Stimulated activated CD4-positive, alpha-beta T cell treated with anti-CD3 and anti-CD28 coated beads, Interleukin-1b, Interleukin-23, amount 100 ng/mL, for 1 hour (primary cell): ENCODE data around the gene ANO4.
"Not testable (repeated sequence)": the region's sequence is repeated elsewhere in the genome, so short reads cannot be mapped to it uniquely, and the experiment has no call there.

ENCODE experiments used
- DNase-seq, 2 donors: peaks; one replicate each; pipeline ENCODE4 v3.0.0-alpha.2; 2020; ENCODE audit warnings: low read depth in 2 of 2

ANO4 gene

DNA sequence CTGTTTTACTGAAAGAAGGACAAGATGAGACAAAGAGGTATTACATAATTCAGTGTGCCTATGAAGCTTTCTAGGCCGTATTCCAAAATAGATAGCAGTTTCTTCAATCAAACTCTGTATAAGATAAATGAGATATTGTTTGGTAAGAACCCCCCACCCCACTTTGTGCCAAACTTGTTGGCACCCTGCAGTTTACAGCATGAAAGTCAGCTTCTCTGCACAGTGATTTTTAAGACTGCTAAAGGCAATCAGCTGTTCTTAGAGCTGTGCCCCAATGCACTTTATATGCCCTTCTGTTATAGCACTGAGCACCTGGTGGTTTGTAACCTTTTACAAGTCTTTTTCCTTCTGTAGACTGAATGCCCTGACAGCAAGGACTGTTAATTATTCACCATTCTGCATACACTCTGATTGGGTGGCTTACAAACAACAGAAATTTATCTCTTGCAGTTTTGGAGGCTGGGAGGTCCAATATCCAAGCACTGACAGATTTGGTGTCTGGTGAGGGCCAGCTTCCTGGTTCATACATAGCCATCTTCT is 76.7 kb downstream of the ANO4 start:
- no peak for DNase-seq

DNA sequence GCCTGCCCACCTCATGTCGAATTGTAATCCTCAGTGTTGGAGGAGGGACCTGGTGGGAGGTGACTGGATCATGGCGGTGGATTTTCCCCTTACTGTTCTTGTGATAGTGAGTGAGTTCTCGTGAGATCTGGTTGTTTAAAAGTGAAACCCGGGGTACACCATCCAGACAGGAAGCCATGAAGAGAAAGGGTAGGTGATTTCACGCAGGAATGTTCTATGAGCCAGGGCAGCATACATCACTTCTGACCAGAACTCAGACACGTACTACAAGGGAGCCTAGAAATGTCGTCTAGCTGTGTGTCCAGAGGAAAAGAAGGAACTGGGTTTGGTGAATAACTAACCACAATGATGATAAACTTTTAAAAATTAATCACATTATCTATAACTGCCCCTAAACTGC is 80.6 kb downstream of the ANO4 start:
- no peak for DNase-seq

DNA sequence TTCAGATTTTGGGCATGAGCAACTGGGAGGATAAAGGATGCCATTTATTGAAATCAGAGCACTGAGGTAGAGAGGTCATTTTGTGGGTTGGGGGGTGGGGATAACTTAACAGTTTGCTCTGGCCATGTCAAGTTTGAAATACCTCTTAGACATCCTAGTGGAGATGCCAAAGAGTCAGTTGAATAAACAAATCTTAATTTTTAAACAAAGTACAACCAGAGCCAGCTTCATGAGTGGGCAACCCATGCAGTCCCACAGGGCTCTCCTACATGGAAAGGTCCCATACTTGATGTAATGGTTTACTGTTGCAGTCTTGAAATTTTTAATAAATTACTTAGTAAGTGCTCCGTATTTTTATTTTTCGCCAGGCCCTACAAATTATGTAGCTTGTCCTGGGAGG is 81.2 kb downstream of the ANO4 start:
- no peak for DNase-seq

DNA sequence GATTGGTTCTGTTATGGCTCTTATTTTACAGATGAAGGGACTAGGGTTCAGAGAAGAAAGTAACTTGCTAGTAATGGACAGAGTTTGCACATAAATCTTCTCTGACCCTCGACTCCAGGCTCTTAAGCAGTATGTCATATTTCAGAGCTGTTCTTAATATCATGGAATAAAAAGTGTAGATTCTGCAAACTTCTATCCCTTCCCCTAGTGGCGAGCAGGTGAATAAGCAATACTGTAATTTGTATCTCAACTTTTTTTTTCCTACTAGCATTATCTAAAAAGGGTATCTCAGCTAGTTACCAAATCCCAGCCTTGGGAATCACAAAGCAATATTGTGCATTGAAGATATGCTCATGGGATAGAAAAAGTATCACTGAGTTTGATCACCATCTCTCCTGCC is 83.2 kb downstream of the ANO4 start:
- DNase-seq = no peak

DNA sequence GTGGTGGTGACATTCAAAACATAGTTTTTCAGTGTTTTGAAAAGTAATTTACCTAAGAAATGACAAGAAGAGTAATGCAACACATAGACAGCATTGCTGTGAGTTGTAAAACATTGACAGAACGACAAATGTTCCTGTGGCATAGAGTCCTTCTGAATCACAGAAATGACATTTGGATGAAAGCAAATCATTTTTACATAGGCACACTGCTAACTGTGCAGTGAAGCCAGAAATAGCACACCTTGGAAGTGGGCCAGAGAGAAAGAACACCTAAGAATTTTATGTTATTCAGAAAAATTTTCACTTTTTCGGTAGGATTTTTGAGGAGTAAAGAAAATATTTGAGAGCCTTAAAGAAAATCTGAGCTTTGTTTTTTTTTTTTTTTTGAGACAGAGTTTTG is 100.6 kb downstream of the ANO4 start:
- DNase-seq = no peak

DNA sequence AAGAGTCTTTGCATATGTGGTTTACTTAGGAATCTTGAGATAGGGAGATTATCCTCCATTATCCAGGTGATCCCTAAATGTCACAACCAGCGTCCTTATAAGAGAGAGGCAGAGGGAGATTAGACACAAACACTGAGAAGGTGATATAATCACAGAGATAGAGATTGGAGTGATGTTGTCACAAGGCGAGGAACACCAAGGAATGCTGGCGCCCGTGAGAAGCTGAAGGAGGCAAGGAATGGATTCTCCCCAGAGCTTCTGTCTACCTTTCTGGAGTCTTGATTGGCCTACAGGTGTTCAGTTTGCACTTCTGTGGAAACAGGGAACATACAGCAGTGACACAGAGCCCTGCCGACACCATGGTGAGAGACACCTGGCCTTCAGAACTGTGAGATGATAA is 101.6 kb downstream of the ANO4 start:
- no peak for DNase-seq

DNA sequence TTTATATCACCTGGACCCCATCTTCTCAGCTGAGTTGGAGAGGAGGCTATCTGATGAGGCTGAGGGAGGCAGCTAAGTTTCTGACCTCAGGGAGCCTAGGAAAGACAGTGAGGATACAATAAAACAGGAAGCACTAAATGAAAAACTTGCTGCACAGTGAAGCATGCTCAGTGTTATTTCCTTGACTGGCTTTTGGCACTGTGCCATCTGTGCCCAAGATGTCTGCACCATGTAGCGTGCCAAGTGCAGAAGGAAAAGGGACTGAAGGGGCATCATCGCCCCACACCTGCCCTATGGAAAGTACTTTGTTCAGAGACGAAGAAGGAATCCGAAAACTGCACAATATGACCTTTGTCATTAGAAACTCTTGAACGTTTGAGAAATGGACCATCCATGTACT is 102.7 kb downstream of the ANO4 start:
- no peak for DNase-seq

DNA sequence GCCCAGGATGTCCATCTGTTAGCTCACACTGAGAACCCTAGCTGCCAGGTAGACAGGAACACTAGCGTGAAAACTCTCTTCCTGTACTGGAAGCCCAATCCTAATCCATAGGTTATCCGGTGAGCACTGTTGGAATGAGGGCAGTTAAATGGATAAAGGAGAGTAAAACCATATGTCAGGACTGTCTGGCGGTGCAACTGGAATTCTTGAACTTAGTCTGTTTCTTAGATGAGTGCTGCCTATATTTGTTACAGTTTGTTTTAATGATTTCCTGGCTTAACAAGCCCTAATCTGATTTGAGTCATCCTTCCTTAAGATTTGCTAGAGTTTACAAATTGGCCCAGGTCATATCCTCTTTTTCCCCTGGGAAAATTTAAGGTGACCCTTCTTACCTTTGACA is 104.7 kb downstream of the ANO4 start:
- DNase-seq = no peak

DNA sequence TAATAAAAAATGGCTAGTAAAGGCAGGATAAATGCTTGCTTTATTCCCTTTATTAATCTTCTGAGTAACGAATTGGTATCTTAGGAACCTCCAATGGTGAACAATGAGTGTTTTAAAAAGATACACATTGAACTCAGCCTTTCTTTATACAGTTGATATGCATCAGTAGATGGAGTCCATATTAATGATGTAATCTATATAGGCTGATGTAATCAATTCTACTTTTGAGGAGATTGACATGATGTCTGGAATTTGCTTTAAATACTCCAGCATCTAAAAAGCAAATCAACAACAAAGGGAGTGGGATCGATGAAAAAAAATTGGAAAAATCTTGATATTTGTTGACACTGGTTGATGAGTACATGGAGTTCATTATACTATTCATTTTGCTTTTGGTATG is 106.2 kb downstream of the ANO4 start:
- DNase-seq = no peak

DNA sequence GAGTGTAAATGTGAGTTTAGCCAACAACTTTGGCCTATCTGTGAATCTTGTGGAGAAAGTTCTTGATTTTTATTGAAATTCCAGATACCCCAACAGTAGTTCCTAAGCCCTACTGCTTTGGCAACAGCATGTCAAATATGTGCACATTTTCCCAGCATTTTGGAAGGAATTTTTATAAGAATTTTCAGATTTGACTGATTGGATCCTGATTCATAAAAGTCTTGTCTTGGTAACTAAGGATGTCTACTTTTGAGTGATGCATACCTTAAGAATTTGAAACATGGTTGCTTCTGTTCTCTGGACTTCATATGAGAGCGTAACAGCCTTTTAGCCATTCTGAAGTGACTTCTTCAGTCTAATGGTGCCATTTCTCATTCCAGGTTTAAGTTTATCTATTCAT is 106.7 kb downstream of the ANO4 start:
- DNase-seq = no peak

DNA sequence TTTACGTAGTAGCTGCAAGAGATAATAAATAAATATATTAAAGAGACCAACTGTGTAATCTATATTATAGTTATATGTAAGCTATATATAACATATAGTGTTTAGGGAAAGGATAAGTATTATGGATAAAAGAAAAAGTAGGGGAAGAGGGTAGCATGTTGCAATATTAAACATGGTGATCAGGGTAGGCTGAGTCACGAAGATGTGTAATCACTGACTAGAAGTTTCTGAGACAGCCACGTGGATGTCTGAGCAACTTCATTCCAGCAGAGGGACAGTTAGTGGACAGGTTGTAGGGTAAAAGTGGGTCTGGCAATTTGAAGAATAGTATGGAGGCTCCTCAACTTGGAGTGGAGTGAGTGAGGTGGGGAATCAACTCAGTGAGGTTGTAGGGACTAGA is 109.7 kb downstream of the ANO4 start:
- DNase-seq = no peak

DNA sequence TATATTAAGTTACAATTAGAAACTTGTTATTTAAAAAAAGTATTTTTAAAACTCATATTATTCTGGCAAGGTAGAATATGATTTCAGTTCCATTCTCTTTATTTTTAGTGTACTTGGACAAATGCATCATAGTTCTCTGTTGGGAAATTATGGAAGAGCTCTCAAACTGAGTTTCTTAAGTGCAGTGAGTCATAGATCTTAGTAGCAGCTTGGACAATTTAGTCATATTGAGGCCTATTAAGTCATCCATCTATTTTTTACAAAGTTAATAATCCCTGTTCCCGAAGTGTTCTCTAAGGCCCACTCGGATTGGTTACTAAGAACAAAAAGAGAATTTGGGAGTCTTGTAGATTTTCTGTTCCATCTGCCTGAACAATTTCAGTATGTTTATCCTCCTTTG is 113.9 kb downstream of the ANO4 start:
- DNase-seq = no peak

DNA sequence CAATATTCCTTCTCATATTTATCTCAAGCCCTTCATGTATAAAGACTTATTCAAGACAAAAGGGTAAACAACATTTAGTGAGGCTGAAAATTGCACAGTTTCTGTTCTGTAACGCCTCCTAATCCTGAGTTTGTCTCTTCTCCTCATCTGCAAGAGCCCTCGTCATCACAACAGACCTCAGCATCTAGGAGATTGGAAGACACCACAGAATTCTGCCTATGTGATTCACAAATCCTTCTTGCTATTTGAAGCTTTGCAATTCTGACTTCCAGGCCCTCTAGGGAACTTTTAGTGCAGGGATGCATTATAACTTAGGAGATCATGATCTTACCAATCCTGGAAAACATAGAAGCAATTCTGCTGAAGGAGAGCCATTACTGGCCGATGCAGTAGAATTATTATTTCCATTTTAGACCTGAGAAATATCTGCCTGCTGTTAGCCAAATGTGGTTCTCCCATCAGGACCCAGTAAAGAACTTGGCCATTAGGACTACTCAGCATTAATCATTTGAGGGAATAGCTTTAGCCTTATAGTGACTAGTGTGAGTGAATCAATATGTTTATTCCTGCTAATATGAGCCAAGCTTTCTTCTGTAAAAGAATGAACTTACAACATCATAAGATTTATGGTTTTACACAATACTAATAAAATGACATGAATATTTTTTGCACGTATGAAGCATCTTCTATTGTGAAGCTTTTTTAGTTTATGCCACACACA is 119.5 kb downstream of the ANO4 start:
- DNase-seq = no peak

DNA sequence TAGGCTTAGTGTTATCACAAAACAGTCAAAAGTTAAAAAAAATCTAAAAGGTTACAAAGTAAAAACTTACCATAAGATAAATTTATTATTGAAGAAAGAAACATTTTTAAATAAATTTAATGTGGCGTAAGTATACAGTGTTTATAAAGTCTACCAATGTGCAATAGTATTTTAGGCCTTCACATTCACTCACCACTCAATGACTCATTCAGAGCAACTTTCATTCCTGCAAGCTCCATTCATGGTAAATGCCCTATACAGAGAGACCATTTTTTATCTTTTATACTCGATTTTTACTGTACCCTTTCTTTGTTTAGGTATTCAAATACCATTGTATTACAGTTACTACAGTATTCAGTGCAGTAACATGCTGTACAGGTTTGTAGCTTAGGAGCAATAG is 124.5 kb downstream of the ANO4 start:
- DNase-seq = no peak

DNA sequence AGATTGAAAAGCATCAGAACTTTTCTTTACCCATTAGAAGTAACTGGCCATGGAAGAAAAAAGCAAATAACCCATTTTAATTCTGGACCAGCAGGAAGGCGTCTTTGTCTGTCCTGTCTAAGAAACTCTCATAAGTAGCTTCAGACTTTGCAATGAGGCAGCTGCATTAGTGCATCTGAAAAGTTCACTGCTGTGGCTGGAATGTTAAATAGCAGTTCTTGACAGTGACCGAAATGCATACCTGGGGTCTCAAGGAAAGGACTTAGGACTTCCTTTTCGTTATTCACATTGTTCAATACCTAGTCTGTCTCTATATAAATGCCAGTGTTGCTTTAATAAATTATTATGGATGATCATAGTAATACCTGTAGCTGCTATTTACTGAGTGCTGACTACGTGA is 125.9 kb downstream of the ANO4 start:
- no peak for DNase-seq

DNA sequence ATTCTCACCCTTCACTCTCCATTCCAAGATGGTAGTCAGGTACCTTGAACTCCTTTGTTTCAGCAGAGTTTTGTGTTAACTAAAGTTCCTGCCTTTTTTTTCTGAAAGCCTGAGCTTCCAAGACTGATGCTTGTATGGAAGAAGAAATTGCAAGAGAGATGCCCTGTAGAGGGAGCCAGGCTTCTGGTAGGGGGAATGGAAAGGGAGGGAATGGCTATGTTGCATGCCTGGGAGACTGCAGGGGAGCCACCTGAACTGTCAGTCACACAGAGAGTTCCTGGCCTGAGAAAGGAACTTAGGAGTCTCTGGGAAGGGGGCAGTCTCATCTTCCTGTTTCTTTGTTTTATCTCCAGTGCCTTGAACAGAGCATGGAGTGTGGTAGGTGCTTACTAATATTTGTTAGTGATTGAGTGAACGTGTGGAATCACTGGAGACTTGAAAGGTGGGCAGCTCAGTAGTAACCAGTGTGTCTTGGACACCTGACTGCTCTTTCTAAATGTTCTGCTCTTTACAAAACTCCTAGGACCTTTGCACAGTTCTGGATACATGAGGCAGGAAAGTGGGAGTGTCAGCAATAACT is 132.2 kb downstream of the ANO4 start:
- no peak for DNase-seq

DNA sequence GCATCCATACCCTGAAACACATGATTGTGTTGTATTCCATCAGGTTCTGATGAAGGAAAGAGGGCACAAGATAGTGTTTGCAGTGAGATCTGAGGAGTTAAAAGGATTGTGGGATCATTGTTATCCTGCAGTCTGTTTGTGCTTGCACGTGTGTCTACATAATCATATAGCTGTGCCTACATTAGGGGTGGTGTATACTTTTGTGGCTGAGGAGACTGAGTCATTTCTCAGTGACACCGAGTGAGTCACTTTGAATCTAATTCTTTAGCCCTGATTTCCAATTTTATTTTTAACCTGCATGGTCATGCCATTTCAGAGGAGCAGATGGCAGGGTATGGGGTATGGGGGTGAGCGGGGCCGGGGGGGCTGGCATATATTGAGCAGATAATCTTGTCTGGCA is 133.2 kb downstream of the ANO4 start:
- no peak for DNase-seq

DNA sequence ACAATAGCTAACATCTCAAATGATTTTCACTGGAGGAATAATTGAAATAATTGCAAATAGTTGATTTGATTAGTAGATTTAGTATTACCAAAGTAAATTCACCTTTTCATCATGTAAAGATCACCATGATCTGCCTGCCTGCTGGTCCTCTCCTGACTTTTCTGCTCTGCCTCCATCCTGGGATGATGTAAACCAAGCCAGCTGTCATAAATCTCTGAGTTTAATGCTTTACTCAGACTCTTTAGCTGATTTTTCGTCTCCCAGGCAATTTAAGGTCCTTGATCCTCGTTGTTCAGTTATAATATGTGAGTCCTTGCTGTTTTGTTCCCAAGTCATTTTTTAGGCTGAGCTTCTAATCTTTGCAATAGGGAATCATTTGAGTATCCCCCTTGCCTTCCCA is 138.0 kb downstream of the ANO4 start:
- DNase-seq = no peak

DNA sequence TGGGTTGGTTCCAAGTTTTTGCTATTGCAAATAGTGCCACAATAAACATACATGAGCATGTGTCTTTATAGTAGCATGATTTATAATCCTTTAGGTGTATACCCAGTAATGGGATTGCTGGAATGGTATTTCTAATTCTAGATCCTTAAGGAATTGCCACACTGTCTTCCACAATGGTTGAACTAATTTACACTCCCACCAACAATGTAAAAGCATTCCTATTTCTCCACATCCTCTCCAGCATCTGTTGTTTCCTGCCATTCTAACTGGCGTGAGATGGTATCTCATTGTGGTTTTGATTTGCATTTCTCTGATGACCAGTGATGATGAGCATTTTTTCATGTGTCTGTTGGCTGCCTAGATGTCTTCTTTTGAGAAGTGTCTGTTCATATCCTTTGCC is 139.0 kb downstream of the ANO4 start:
- not testable (repeated sequence) for DNase-seq

DNA sequence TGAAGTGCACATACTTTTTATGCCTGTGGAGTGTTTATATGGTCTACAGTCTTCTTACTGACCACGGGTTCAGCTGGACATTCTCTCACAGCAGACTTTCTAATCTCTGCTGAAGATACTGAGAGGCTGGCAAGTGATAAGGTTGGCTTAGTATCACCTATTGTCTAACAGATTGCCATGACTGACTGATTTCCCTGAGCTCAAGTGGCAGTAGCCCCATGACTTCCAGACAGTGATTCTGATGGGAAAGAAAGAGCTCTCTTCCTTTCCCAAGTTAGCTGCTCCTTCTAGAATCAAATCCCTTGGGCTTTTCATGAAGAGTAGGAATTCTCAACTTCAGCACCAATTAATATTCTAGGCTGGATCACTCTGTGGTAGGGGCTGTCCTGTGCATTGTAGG is 141.4 kb downstream of the ANO4 start:
- no peak for DNase-seq

DNA sequence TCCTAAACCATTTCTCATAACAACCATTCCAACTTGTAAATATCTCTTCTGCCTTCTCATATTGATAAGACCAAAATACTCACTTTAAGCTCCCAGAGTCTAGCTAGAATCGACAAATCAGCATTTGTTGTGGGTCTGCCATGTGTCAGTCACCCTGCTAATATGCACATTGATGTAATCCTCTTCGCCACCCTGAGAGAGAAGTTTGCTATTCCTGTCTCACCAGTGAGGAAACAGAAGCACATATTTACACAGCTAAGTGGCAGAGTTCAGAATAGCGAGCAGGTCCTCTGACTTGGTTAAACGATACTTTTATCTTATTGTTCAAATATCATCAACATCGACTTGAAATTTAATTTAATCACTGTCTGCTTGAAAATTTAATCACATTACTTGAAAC is 142.1 kb downstream of the ANO4 start:
- no peak for DNase-seq

DNA sequence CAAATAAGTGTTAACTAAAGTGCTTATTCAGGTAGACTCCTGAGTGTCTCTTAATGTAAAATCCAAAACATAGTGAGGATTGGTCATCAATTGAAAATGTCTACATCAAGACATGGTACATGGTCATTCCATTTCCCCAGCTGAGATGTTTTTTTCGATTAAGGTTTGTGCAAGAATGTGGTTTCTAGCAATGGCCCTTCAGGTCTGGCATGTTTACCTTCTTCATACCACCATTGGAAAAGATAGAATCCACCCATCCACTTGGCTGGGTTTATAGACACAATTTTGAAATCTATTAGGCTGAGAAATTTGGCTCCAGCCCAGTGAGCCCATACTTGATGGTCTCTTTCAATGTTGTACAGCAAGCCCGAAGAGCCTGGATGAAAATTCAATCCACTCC is 145.9 kb downstream of the ANO4 start:
- no peak for DNase-seq

DNA sequence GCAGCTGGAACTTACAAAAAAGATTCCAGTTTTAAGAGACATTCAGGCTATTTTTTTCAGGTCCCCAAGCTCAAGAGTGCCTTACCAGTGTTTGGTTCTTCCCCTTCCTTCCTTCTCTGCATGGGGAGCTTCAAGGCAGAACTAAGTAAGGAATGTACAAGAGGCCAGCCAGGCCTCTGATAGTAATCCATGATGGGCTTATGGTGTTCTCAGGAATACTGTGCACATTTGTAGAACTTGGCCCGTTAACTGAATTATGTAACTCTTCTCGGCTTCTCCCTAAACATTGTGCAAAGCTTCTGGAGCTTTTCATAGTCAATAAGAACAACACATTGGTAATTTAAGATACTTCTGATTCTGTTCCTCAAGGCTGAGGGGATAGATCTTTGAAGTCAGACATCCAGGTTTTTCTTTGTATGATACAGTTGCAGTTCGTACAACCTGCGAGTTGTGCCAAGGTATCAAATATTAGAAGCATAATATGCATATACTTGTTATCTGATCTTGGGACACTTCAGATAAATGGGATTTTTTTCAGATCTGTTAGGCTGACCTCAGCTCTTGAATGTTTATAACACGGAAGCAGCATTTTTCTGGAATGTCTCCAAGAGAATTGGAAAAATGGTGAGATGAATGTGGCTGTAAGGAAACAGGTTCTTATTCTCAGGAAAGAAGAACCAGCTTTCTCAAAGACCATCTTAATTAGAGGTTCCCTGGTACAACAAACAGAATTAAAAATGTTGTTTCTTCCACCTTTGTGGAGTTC is 148.6 kb downstream of the ANO4 start:
- no peak for DNase-seq
